K562 (cell line): ENCODE data around the gene HOXB13. TPM values are rescaled to one million over a fixed set of nuclear protein-coding genes. Genes with fewer than 3 reads are reported as not detected.
A peak's percentile ranks its signal among the peaks of the same experiment; 100 is the strongest.

Experiments used
- ATAC-seq: fragments of 200-7000 bp; cut with Tn5 transposase; 3 replicates; pipeline ENCODE4 v1.9.1; 2020; ENCODE audit warnings: moderate library complexity
- BruUV-seq: library from RNA; stranded (reverse); fragments of 400-500 nt; replicated peaks from 2 replicates; lab custom pipeline; 2021; lab: Mats Ljungman, UMichigan
- CTCF ChIA-PET: fragments of 300-600 bp; formaldehyde crosslinking; extraction: SDS; loops from one replicate; lab custom pipeline; 2021; ENCODE audit warnings: low intra/inter-chr PET ratio; lab: Yijun Ruan, JAX
- POLR2A ChIA-PET: fragments of 300-600, 350-650 bp; sonication (Branson Sonifier 250); formaldehyde crosslinking; extraction: SDS; loops from one replicate; lab custom pipeline; 2021; ENCODE audit warnings: antibody characterized with exemption, inconsistent platforms; lab: Yijun Ruan, JAX
- DNase-seq, 4 experiments: peaks; one replicate each; pipeline versions ENCODE4 v3.0.0 to v3.0.0-alpha.2; 2011 to 2018; ENCODE audit warnings: low spot score in 3 of 4, mixed read lengths in 3 of 4; ENCODE audit errors: extremely low read depth in 1 of 4
- FAIRE-seq: peaks from 2 replicates; lab custom pipeline; 2011; peaks lifted over from hg19 to GRCh38; lab: Jason Lieb, UNC
- H2AFZ ChIP-seq: 2 replicates; pipeline ENCODE4 v1.6.0; 2011; ENCODE audit warnings: low read depth, low read length, control low read depth, inconsistent platforms
- H3K27ac ChIP-seq: fragments of 200-600 bp; 3 replicates; pipeline ENCODE4 v1.8.0; 2011; ENCODE audit warnings: low read depth, mild to moderate bottlenecking, control low read depth, inconsistent platforms, low read length, moderate library complexity, mixed read lengths; ENCODE audit errors: extremely low read depth
- H3K27me3 ChIP-seq, 2 experiments: fragments of 300-600 bp in 1 of 2; 2 replicates in 1 of 2; 3 replicates in 1 of 2; pipeline versions ENCODE4 v1.6.0 to v1.8.0; 2011; ENCODE audit warnings: inconsistent platforms in 2 of 2, low read length in 2 of 2, mild to moderate bottlenecking in 1 of 2, mixed read lengths in 1 of 2, moderate library complexity in 1 of 2; ENCODE audit not compliant: control insufficient read depth in 2 of 2, insufficient read depth in 2 of 2
- H3K36me3 ChIP-seq: fragments of 300-600 bp; 3 replicates; pipeline ENCODE4 v1.8.0; 2011; ENCODE audit warnings: mild to moderate bottlenecking, low read length, inconsistent platforms; ENCODE audit not compliant: control insufficient read depth, insufficient read depth
- H3K4me1 ChIP-seq, 2 experiments: fragments of 200-600 bp in 1 of 2; replicated peaks in 1 of 2; 2 replicates in 1 of 2; 3 replicates in 1 of 2; pipeline versions ENCODE4 v1.5.1 to v1.8.0; 2011; ENCODE audit warnings: inconsistent platforms in 2 of 2, low read length in 2 of 2, mild to moderate bottlenecking in 1 of 2, mixed read lengths in 1 of 2, moderate library complexity in 1 of 2; ENCODE audit not compliant: control insufficient read depth in 2 of 2, insufficient read depth in 2 of 2
- H3K4me2 ChIP-seq: 2 replicates; pipeline ENCODE4 v1.6.1; 2011; ENCODE audit warnings: low read length, control low read depth, inconsistent platforms, mixed read lengths; ENCODE audit not compliant: insufficient read depth
- H3K4me3 ChIP-seq: fragments of 200-600 bp; sonication (generic), shearing (Covaris generic); 2 replicates; pipeline ENCODE4 v1.5.1; 2016; ENCODE audit warnings: control low read depth, inconsistent platforms
- H3K79me2 ChIP-seq: fragments of 200-600 bp; 3 replicates; pipeline ENCODE4 v1.8.0; 2011; ENCODE audit warnings: low read length, inconsistent platforms; ENCODE audit not compliant: control insufficient read depth, insufficient read depth
- H3K9ac ChIP-seq, 2 experiments: 2 replicates each; pipeline versions ENCODE4 v1.6.0 to v1.6.1; 2011; ENCODE audit warnings: low read depth in 2 of 2, low read length in 2 of 2, control low read depth in 1 of 2, inconsistent platforms in 1 of 2, mild to moderate bottlenecking in 1 of 2, mixed read lengths in 1 of 2; ENCODE audit not compliant: insufficient read depth in 1 of 2
- H3K9me1 ChIP-seq: one replicate; pipeline ENCODE4 v1.6.0; 2011; ENCODE audit warnings: inconsistent platforms, mild to moderate bottlenecking, low read length, moderate library complexity; ENCODE audit not compliant: control insufficient read depth, insufficient read depth
- H3K9me3 ChIP-seq: replicated peaks from 2 replicates; pipeline ENCODE4 v1.5.1; 2011; ENCODE audit warnings: low read depth, low read length, inconsistent platforms; ENCODE audit not compliant: control insufficient read depth, insufficient read depth
- H4K20me1 ChIP-seq: replicated peaks from 2 replicates; pipeline ENCODE4 v1.6.1; 2011; ENCODE audit warnings: low read length, inconsistent platforms, mixed read lengths; ENCODE audit not compliant: control insufficient read depth, insufficient read depth
- ARID2 ChIP-seq: fragments of 450-650 bp; IDR thresholded peaks from 2 replicates; pipeline ENCODE4 v1.6.1; 2017; ENCODE audit warnings: antibody characterized with exemption, mild to moderate bottlenecking
- GABPB2 ChIP-seq: fragments of 250-450 bp; sonication (Bioruptor Pico); conservative IDR thresholded peaks from 2 replicates; pipeline ENCODE4 v1.5.1; 2021; ENCODE audit warnings: mild to moderate bottlenecking
- HDAC3 ChIP-seq: fragments of 450-650 bp; IDR thresholded peaks from 2 replicates; pipeline ENCODE4 v1.6.1; 2018; ENCODE audit warnings: borderline replicate concordance, mild to moderate bottlenecking, moderate library complexity; ENCODE audit not compliant: partially characterized antibody
- MCM2 ChIP-seq: fragments of 450-650 bp; IDR thresholded peaks from 2 replicates; pipeline ENCODE4 v1.6.1; 2017; ENCODE audit warnings: low read depth, mild to moderate bottlenecking
- NFIX ChIP-seq: fragments of 250-450 bp; sonication (Bioruptor Pico); IDR thresholded peaks from 2 replicates; pipeline ENCODE4 v1.4.0; 2020; ENCODE audit warnings: low read depth, mild to moderate bottlenecking, moderate library complexity
- RBM39 ChIP-seq: fragments of 200-400 bp; formaldehyde crosslinking; optimal IDR thresholded peaks from 2 replicates; pipeline ENCODE3; 2018; ENCODE audit warnings: low read depth, low read length
- ZNF263 ChIP-seq: sonication (generic); formaldehyde crosslinking; IDR thresholded peaks from 2 replicates; pipeline ENCODE4 v1.8.0; 2022; ENCODE audit warnings: mild to moderate bottlenecking, missing genetic modification reagents, borderline replicate concordance
- WGBS: fragments of 100-300 bp; shearing (Covaris generic); methylation state at CpG from one replicate; pipeline ENCODE4 v1.1.6; 2016; ENCODE audit warnings: low coverage, mixed read lengths; ENCODE audit not compliant: insufficient coverage; ENCODE audit errors: missing lambda C conversion rate; 5-methylcytosine and 5-hydroxymethylcytosine counted together
- in situ Hi-C: fragments of 300-500 bp; cut with MboI; formaldehyde crosslinking; loops from 4 replicates; pipeline ENCODE4 v1.15.0; 2018; ENCODE audit warnings: inconsistent platforms, mixed read lengths
- intact Hi-C: fragments of 100-400 bp; cut with micrococcal nuclease; formaldehyde crosslinking; loops from 2 replicates; pipeline ENCODE4 v1.14.2; 2022
- polyA plus RNA-seq, 8 experiments: library from polyadenylated mRNA; depleted of rRNA in 4 of 8; stranded (reverse) in 5 of 8; unstranded in 3 of 8; fragments of >200 nt; fragmentation: Nextera tagmentation in 2 of 8; fragmentation: Illumina TruSeq in 1 of 8; extraction: Ambion mirVana in 2 of 8; extraction: Trizol in 1 of 8; gene quantifications; 2 replicates each; pipeline versions ENCODE4 v1.2.1 to v1.2.3, GENCODE V29; 2011 to 2014; ENCODE audit warnings: inconsistent platforms in 1 of 8, missing spikeins in 1 of 8
- total RNA-seq, 7 experiments: library from RNA; depleted of rRNA in 6 of 7; stranded (reverse); fragments of >200 nt in 6 of 7; fragmentation: Illumina TruSeq in 2 of 7; extraction: Trizol in 2 of 7; gene quantifications; 2 replicates each; pipeline versions ENCODE4 v1.2.1 to v1.2.3, GENCODE V29; 2011 to 2021; ENCODE audit warnings: low replicate concordance in 1 of 7

The HOXB13 gene
- total and polyA plus RNA-seq, 9 of the 15 experiments (the other 6 are each of a cell fraction or from before 2014, with no cell fraction given): not detected

DNA sequence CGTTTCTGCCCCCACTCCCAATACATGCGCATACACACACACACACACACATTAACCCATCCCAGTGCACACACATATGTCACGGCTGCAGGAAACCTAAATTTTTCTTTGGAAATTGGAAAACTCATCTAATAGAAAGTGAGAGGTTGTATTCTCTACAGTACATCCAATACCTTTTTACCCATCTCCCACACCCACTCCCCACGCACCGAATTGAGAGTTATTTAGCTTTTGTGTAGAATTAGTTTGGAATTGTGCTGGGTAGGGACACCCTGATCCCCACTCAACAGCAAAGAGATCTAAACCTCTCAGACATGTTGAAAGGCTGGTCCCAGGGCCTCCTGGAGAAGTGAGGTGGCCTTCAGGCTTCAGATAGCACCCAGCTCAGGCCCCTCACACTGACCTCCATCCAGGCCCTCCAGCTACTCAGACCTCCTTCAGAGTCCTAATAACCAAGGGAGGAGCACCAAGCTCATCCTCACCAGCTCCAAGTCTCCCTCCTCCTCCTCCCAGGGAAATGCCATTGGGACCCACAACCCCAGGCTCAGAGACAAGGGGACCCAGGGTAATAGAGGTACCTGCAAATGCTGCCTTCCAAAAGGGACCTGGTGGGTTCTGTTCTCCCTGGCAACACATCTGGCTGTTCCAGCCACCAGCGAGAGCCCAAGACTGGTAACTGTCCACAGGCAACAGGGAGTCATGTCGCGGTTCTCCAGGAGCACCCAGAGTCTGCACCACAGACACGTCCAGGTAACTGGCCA, 955 bp downstream of the HOXB13 start:
- Histone ChIP-seq H4K20me1 (no peaks in the 10 kb centered on the region; the same call in none of the 2 replicates), H2AFZ (no peak overlapping the region), H3K4me2 (no peak overlapping the region), H3K9me1 (no peaks in the 10 kb centered on the region), H3K27ac (no peak overlapping the region), H3K27me3 (peaks cover 70 to 78% of the 10 kb centered on the region in 2 experiments), H3K9ac (no peak overlapping the region), H3K79me2 (no peaks in the 10 kb centered on the region), H3K4me1 (peaks cover 0 to 20% of the 10 kb centered on the region in 2 experiments; a peak in 2 of 5 replicates), H3K36me3 (no peaks in the 10 kb centered on the region), H3K9me3 (no peaks in the 10 kb centered on the region), H3K4me3 (no peak overlapping the region)
- DNase-seq (no peak), ATAC-seq (no peak), FAIRE-seq (no peak)
- in situ Hi-C loops: no loop called here
- intact Hi-C loops: no loop called here
- BruUV-seq: no TSS peak
- TF ChIP-seq NFIX (CRISPR knock-in tag) (no peak), RBM39 (no peak), MCM2 (no peak), ZNF263 (CRISPR knock-in tag) (peak; percentile 54; the same call in 1 of the 2 replicates), ARID2 (no peak), HDAC3 (no peak), GABPB2 (CRISPR knock-in tag) (no peak)
- 22% methylated on average over 9 of the region's 9 CpGs for WGBS
- ChIA-PET CTCF (no interaction called here), POLR2A (interaction anchor here (0.6 to 1.4 kb wide), 3 partner anchors 21 to 377 kb away, joined by 3 to 4 read pairs (median 4); no protein-coding TSS in a partner anchor)
